GM18520 (cell line): Measurements from ENCODE around the gene NTS.

ENCODE experiments used
- ATAC-seq: cut with Tn5 transposase; IDR thresholded peaks from one replicate; pipeline ENCODE4 v1.9.1; 2021; ENCODE audit not compliant: unreplicated experiment

The NTS gene

GRCh38 chr12:85920324-85920947, 46.3 kb downstream of the NTS start:
- ATAC-seq = no peak

- no peak for ATAC-seq
These were observed 49.8 kb downstream of the NTS start for GRCh38 chr12:85923767-85924331.

- no peak for ATAC-seq
These were observed 53.1 kb downstream of the NTS start for GRCh38 chr12:85927166-85927565.
